Duodenal mucosa (tissue), 2 donors: ENCODE results near the gene NES.

ENCODE experiments used
- H3K27ac ChIP-seq: one replicate; pipeline ENCODE4 v1.7.0; 2013; ENCODE audit warnings: low read depth, low read length
- H3K27me3 ChIP-seq, 2 donors: one replicate each; pipeline ENCODE4 v1.7.0; 2013; ENCODE audit warnings: low read length in 2 of 2, control low read depth in 1 of 2; ENCODE audit not compliant: insufficient read depth in 2 of 2, control insufficient read depth in 1 of 2
- H3K36me3 ChIP-seq, 2 donors: one replicate each; pipeline ENCODE4 v1.7.0; 2013; ENCODE audit warnings: low read length in 2 of 2, control low read depth in 1 of 2; ENCODE audit not compliant: insufficient read depth in 2 of 2, control insufficient read depth in 1 of 2
- H3K4me1 ChIP-seq, 2 donors: one replicate each; pipeline ENCODE4 v1.7.0; 2013; ENCODE audit warnings: low read length in 2 of 2, control low read depth in 1 of 2; ENCODE audit not compliant: insufficient read depth in 2 of 2, control insufficient read depth in 1 of 2
- H3K4me3 ChIP-seq, 2 donors: one replicate each; pipeline ENCODE4 v1.7.0; 2013; ENCODE audit warnings: low read length in 2 of 2, low read depth in 1 of 2
- H3K9ac ChIP-seq, 2 donors: one replicate each; pipeline ENCODE4 v1.7.0; 2013; ENCODE audit warnings: low read length in 2 of 2, low read depth in 1 of 2
- H3K9me3 ChIP-seq, 2 donors: one replicate each; pipeline ENCODE4 v1.7.0; 2013; ENCODE audit warnings: low read length in 2 of 2, control low read depth in 1 of 2; ENCODE audit not compliant: control insufficient read depth in 1 of 2

NES gene

DNA sequence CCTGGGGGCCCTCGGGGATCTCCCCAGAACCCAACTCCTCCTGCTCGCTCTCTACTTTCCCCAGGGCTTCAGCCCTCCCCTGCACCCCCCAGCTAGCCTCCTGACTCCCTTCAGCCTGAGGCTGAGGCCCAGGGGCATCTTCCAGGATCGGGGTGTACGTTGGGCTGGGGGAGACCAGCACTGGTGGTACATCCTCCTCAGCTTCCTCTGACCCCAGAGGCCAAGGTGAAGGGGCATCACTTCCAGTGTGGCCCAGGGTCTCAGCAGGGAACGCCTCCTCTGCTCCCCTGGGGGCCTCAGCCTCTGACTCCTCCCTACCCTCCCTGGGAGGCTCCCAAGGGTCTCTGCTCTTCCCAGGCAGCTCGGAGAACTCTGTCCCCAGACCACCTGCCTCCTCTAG, 6.8 kb downstream of the NES start:
- Histone ChIP-seq H3K4me3 (no peak overlapping the region), H3K36me3 (no peaks in the 10 kb centered on the region), H3K4me1 (peaks cover 10 to 17% of the 10 kb centered on the region in 2 donors), H3K9me3 (no peaks in the 10 kb centered on the region), H3K27me3 (peaks cover 0 to 7% of the 10 kb centered on the region in 2 donors), H3K9ac (no peak overlapping the region), H3K27ac (no peak overlapping the region)

DNA sequence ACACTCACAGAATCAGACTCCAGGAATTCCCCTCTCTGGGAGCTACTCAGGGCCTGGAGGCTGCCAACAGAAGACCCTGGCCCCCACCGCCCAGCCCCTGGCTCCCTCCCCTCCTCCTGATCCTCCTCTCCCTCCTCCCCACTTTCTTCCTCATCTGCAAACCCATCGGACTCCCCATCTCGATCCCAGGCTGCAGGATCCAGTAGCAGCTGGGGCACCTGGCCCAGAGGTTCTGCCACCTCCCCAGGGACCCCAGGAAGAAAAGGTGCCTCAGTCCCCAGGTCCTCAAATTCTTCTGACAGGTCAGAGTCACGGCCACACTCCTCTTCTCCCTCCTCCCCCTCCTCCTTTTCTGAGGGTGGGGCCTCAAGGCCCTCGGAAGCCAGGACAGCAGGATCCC, 7.4 kb downstream of the NES start:
- Histone ChIP-seq H3K4me1 (peaks cover 13 to 17% of the 10 kb centered on the region in 2 donors), H3K27me3 (peaks cover 0 to 1% of the 10 kb centered on the region in 2 donors), H3K9ac (no peak overlapping the region), H3K27ac (no peak overlapping the region), H3K9me3 (no peaks in the 10 kb centered on the region), H3K4me3 (no peak overlapping the region), H3K36me3 (no peaks in the 10 kb centered on the region)

- Histone ChIP-seq H3K4me1 (peaks cover 21 to 25% of the 10 kb centered on the region in 2 donors), H3K9me3 (no peaks in the 10 kb centered on the region), H3K9ac (no peak overlapping the region), H3K27ac (no peak overlapping the region), H3K36me3 (no peaks in the 10 kb centered on the region), H3K27me3 (no peaks in the 10 kb centered on the region), H3K4me3 (no peak overlapping the region)
These were observed 8.2 kb downstream of the NES start for GRCh38 chr1:156668801-156669637.

- H3K27ac ChIP-seq: peak overlapping the region; percentile 74
- peak overlapping the region in 1 of 2 donors; percentile 38 for H3K9ac ChIP-seq
- no peaks in the 10 kb centered on the region for H3K9me3 ChIP-seq
- H3K4me3 ChIP-seq: no peak overlapping the region
- H3K4me1 ChIP-seq: peaks cover 21 to 25% of the 10 kb centered on the region in 2 donors
- H3K36me3 ChIP-seq: no peaks in the 10 kb centered on the region
- H3K27me3 ChIP-seq: no peaks in the 10 kb centered on the region
These were observed 9.1 kb downstream of the NES start for GRCh38 chr1:156667968-156668709.

GRCh38 chr1:156667610-156667967, 9.6 kb downstream of the NES start:
- Histone ChIP-seq H3K9me3 (no peaks in the 10 kb centered on the region), H3K9ac (peak overlapping the region in 1 of 2 donors; percentile 38), H3K4me3 (no peak overlapping the region), H3K36me3 (no peaks in the 10 kb centered on the region), H3K27me3 (no peaks in the 10 kb centered on the region), H3K27ac (peak overlapping the region; percentile 74), H3K4me1 (peaks cover 27 to 31% of the 10 kb centered on the region in 2 donors)

DNA sequence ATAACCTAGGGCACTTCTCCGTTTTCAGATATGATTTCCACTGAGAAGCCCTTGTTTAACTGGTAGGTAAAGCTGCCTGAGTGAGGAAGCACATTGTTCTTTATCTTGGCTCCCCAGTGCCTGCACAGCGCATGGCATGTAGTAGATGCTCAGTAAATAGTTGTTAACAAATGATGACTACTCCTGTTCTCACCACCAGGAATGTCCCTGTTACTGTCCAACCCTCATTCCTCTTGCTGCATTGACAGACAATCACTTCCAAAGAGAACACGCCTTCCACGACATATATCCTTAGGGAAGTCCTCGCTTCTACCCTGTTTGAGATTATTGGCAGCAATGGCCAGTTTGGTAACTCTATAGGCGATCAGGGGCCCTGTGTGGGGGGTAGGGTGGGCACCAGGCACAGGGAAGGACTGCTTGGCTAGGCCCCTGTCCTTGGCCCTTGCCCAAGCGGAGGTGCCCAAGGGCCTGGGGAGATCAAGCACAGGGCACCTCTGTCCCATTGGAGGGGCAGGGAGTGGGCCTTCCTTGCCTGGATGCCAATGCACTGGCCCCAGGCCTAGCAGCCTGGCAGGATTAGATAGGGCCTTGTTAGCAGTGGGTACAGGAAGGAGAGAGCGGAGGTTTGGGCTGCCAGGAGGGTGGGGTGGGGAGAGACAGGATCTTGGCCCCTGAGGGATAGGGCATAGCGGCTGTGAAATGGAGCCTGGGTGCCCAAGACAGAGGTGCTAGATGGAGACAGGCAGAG, 10.2 kb downstream of the NES start:
- H3K27ac ChIP-seq: peak overlapping the region; percentile 30
- H3K4me1 ChIP-seq: peaks cover 32 to 36% of the 10 kb centered on the region in 2 donors
- no peaks in the 10 kb centered on the region for H3K9me3 ChIP-seq
- H3K9ac ChIP-seq: no peak overlapping the region
- H3K36me3 ChIP-seq: no peaks in the 10 kb centered on the region
- no peak overlapping the region for H3K4me3 ChIP-seq
- H3K27me3 ChIP-seq: no peaks in the 10 kb centered on the region

DNA sequence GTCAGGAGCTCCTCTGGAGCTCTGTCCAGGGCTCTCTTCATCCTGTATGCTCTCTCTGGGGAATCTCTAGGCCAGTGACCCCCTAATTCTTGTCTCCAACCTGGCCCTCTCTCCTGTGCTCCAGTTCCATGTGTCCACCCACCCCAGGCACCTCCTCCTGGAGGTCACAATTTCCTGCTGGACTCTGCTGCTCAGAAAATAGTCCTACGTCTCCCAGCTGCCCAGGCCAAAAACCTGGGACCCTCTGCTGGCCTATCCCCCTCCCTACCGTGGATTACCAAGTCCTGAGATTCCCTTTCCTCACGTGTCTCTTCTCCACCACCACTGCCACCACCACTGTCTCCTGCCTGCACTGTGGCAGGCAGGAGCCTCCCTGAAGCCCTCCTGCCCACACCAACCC, 11.7 kb downstream of the NES start:
- no peaks in the 10 kb centered on the region for H3K27me3 ChIP-seq
- H3K36me3 ChIP-seq: no peaks in the 10 kb centered on the region
- H3K9me3 ChIP-seq: no peaks in the 10 kb centered on the region
- peaks cover 47 to 50% of the 10 kb centered on the region in 2 donors for H3K4me1 ChIP-seq
- H3K9ac ChIP-seq: no peak overlapping the region
- H3K27ac ChIP-seq: peak overlapping the region; percentile 59
- H3K4me3 ChIP-seq: no peak overlapping the region

- no peaks in the 10 kb centered on the region for H3K27me3 ChIP-seq
- H3K4me3 ChIP-seq: no peak overlapping the region
- peaks cover 51 to 55% of the 10 kb centered on the region in 2 donors for H3K4me1 ChIP-seq
- peak overlapping the region in 1 of 2 donors; percentile 8 for H3K9ac ChIP-seq
- H3K27ac ChIP-seq: peak overlapping the region; percentile 59
- no peaks in the 10 kb centered on the region for H3K9me3 ChIP-seq
- H3K36me3 ChIP-seq: no peaks in the 10 kb centered on the region
These were observed 12.3 kb downstream of the NES start for GRCh38 chr1:156664767-156665411.

DNA sequence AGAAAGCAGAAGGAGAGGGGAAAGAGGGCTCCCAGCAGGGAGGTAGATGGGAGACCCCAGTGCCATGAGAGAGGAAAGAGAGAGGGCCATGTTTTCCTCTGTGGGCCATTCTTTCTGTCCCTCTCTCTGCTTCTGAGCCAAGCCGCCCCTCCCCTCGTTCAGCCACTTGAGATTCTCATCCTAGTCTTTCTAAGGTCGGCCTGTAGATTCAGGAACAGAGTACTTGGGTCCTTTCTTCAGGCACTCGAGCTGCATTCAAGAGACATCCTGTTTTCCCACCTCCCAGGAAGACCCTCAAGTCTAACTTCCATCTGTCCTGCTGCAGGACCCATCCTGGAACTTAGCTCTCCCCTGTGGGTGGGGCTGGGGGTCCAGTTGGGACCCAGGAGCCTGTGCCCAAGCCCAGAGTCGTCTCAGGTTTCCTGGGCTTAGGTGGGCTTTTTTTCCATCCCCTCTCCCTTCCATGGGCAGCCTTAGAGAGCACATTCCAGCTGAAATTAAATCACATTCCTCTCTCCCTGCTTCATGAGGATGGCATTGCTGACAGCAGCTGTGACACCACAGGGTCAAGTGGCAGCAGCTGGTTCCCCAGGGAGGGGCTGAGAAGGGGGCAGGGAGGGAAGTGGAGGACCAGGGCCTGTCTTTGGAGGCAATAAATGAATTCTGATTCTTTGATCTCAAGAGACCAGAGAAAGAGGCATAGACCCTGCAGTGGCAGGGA, 13.0 kb downstream of the NES start:
- H3K27ac ChIP-seq: peak overlapping the region; percentile 36
- no peaks in the 10 kb centered on the region for H3K27me3 ChIP-seq
- no peaks in the 10 kb centered on the region for H3K9me3 ChIP-seq
- H3K9ac ChIP-seq: peak overlapping the region in 1 of 2 donors; percentile 8
- H3K4me3 ChIP-seq: no peak overlapping the region
- no peaks in the 10 kb centered on the region for H3K36me3 ChIP-seq
- peaks cover 58 to 62% of the 10 kb centered on the region in 2 donors for H3K4me1 ChIP-seq
